HG02798 (cell line): ENCODE results near the gene UMAD1.

Experiments used
- ATAC-seq: cut with Tn5 transposase; IDR thresholded peaks from one replicate; pipeline ENCODE4 v1.9.1; 2021; ENCODE audit warnings: mild to moderate bottlenecking; ENCODE audit not compliant: unreplicated experiment, poor library complexity

UMAD1 gene

GRCh38 chr7:7640221-7641128, at the start of gene UMAD1:
Gene UMAD1 (plus strand): TSS chr7:7640752. CDS start chr7:7673372, 32,620 bp downstream.
- ATAC-seq = peak; percentile 98

- no peak for ATAC-seq
These were observed 45.1 kb upstream of the UMAD1 start for GRCh38 chr7:7595451-7595850.

DNA sequence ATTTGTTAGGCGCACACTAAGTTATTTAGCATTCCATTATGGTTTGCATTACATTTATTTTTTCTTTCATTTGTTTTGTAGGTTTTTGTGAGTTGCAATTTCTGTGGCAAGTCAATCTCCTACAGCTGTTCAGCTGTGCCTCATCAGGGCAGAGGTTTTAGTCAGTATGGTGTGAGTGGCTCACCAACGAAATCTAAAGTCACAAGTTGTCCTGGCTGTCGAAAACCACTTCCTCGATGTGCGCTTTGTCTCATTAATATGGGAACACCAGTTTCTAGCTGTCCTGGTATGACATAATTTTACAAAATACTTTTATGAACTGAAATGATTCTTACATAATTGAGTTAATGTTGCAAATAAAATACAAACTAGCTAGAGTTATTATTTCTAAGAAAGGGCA, 44.4 kb upstream of the UMAD1 start:
- ATAC-seq = no peak

DNA sequence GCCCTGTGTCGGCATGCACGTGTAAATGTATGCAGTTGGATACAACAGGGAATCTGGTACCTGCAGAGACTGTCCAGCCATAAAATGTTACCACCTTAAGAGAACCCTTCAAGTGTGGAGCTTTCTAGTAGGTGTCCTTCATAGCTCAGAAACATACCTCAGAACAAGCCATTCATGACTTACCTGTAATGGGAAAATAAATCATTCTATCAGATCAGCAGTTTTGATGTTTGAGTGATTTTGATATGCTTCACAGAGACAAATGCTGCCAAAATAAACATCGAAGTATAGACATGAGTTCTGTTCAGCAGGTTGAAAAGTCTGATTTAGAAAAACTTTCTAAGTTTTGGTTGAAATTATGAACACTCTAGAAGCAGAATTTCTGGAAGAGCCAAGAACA, 33.5 kb upstream of the UMAD1 start:
- no peak for ATAC-seq

DNA sequence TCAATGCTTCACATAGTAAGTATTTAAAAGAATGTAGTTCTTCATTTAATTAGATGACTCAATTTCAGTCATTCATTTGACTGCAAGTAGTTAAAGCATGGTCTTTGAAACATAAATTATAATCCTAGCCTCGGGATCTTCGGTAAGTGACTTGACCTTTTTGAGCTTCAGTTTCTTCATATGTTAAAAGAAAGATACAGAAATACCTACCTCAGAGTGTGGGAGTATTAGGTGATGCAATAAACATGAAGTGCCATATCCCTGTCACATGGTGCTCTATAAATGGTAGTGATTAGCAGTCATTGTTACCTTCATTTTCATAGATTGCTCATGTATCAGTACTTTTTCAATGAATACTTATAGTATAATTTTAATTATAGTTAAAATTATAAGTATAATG, 31.2 kb upstream of the UMAD1 start:
- no peak for ATAC-seq

DNA sequence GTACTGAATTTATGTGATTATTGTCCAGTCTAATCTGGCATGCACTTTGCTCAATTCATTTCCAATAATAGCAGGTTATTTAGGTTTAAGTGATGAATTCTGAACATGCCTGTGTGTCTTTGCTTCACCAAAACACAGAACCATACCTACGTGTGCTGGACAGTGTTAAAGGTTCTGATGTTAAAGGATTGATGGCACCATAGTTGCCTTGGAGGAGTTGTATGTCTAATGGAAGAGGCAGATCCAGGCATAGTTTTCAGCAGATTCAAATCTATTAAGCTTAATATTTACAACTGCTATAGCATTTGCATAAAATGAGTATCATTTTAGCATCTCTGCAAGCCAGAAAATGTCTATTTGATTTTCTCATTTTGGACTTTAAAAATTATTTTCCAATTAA, 28.0 kb upstream of the UMAD1 start:
- ATAC-seq = no peak

GRCh38 chr7:7613210-7613609, 27.3 kb upstream of the UMAD1 start:
- no peak for ATAC-seq

DNA sequence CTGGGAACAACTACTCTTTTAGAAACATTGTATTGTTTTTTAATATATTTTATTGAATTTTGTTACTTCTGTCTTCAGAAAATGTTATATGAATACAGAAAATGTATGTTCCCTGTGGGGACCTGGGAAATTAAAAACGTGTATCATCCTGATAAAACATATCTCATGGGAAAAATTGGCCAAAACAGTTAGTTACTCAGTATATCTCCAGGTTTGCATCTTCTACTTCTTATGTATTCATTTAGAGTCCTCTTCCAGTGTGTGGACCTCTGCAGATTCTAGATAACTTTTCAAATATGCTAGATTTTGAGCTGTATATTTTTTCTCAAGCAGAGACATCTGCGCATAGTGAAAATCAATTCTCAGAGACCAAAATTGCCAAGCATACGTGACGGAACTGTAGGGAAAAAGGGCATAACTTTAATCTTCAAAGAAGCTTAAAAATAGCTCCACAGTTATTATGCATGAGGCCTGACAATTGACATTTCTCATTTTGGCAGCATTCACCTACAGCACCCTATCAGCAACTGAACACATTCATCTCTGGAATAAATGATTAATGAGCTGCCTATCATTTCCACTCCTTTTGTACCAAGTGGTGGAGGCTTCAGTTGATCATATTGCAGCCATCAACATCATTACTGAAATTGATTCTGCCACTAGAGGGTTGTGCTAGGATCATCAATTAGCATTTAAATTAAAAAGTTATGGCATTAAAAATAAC, 26.4 kb upstream of the UMAD1 start:
- ATAC-seq = no peak

DNA sequence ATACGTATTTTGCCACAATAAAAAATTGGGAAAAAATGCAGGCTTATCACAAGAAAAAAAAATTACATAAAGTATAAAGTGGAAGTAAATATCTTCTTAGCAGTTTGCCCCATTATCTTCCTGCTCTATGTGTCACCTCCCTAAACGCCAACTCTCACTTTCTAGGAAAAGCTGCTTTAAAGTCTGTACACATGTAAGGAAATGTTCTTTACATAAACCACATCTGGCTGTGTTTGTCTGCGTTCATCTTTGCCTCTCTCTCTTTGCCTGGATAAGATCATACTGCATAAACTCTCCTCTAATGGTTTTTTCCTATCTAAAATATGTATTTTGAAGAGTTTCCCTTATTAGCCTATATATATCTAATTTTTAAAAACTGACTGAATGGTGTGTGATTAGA, 23.0 kb upstream of the UMAD1 start:
- no peak for ATAC-seq

DNA sequence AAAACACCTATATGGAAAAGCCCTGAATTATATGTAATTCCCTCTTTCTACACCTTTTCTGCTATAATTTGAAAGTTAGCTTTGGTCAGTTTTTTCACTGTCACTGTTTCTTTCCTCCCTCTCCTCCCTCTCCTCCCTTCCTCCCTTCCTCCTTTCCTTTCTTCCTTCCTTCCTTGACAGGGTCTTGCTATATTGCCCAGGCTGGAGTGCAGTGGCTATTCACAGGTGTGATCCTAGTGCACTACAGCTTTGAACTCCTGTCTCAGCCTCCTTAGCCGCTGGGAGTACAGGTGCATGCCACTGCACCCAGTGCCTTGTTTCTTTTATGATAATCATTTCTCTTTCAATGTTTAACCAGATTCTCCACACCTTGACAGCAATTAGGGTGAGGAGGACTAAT, 22.1 kb upstream of the UMAD1 start:
- ATAC-seq = no peak

DNA sequence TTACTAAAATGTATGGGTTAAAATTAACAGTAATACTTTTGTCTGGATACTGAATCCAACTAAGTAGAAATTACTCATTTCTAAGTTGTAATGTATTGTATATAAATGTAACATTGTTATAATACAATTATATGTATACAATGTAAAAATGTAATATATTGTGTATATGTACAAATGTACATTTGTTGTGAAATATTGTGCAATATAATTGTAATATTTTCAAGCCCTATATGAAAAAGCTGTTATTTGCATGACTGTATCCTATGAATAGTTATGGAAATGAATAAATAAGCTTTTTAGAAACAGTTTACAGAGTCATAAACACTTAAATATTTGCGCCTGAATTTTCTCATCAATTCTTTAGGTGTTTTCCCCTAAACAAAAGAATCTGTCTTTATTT, 20.3 kb upstream of the UMAD1 start:
- no peak for ATAC-seq

- ATAC-seq = no peak
These were observed 19.8 kb upstream of the UMAD1 start for GRCh38 chr7:7620644-7621210.

DNA sequence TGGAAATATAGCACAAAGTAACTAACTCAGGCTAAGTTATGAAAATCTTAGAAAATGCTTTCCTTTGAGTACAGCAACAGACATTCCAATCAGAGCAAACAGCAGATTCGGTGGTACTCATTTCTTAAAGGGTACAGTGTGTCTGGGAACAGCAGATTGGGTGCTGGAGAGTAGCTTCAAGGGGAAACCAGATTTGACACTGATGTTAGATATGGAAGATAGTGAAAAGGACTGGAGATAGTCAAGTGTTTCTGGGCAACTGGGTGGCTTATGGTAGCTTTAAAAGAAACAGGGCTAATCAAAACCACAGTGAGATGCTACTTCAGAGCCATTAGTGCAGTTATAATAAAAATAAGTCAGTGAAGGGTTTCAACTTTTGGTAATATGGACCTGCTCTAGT, 12.1 kb upstream of the UMAD1 start:
- ATAC-seq = no peak

GRCh38 chr7:7630626-7631329, 9.8 kb upstream of the UMAD1 start:
- no peak for ATAC-seq

DNA sequence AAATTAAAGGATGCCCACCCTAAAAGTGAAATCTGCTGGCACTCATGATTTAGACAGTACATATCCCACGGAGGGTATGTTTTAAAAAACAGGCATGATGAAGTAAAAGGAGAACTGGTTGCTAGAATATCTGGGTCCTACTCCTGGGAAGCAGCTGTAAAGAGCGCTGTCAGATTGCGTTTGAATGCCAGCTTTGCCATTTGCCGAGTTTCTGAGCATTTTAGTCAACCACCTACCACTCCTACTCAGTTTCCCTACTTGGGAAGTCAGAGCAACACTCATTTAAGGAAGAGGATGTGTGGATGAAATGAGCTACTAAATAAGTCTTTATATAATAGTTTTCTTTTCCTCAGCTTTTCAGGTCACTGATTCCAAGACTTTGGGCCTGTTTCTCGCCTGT, 1.1 kb upstream of the UMAD1 start:
- ATAC-seq = no peak

DNA sequence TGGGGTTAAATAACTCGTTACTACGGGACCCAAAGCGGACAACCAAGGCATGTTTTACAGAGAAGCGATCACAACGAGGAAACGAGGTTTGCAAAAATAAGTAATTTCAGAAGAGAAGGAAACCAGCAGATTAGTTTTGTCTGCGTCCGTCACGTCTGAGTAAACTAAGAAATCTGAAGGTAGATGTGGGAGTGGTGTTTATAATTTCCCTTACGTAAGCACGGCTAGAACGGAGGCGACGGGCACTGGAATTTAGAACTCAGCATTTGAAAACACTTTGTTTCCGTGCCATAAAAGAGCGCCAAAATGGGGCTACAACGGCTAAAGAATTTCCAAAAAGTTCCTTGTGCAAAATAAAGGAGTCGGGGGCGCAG, 718 bp upstream of the UMAD1 start:
- no peak for ATAC-seq

DNA sequence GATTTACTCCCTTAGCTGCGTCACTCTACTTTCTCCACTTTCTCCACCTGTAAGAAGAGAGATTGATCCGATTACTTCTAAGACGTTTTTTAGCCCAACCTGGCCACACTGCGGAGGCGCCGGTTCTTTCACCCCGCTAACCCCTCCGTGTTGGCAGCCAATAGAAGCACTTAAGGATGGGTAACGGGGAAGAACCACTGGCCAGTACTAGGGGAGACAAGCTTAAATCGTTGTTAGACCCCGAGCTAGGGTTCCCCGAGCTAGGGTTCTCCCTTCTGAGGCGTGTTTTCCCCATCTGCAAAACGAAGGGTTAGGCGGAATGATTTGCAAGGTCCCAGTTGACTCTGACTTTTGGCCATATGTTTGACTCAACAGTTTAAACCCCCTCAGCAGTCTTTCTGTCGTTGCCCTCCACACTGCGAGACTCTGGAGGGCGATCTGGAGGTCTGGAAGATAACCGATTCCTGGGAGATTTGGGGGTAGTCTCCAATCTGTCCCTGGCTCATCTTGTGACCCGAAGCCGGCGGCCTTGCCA, 644 bp downstream of the UMAD1 start:
- ATAC-seq = peak; percentile 12

DNA sequence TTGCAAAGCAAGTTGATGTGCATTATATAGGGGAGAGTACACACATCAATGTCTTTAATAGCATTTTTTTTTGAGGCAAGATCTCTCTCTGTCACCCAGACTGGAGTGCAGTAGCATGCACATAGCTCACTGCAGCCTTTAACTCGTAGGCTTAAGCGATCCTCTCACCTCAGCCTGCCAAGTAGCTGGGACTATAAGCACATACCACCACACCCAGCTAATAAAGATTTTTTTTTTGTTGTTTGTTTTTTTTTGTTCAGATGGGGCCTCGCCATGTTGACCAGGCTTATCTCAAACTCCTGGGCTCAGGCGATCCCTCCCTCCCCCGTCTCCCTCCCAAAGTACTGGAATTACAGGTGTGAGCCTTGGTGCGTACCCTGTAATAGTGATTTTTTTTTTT, 1.5 kb downstream of the UMAD1 start:
- no peak for ATAC-seq

GRCh38 chr7:7647495-7648036, 7.0 kb downstream of the UMAD1 start:
- no peak for ATAC-seq

GRCh38 chr7:7650682-7651206, 10.2 kb downstream of the UMAD1 start:
- no peak for ATAC-seq
